ENCODE measurements around the gene DNAJC11.

- no peak for TF ChIP-seq CTCF (IDR thresholded peaks at IDR 0.05; ENCODE audit: insufficient read depth, low read length)
- TF ChIP-seq REST (IDR thresholded peaks at IDR 0.05; ENCODE audit: insufficient replicate concordance, low read depth) = no peak
- no peak for TF ChIP-seq POLR2AphosphoS5 (IDR thresholded peaks at IDR 0.05; ENCODE audit: low read depth)
These were observed 104.5 kb downstream of the DNAJC11 start for GRCh38 chr1:6596886-6597776.

All from HL-60 (cell line).